ENCODE results near the gene HTR2C.

- TF ChIP-seq, protein P1, sequence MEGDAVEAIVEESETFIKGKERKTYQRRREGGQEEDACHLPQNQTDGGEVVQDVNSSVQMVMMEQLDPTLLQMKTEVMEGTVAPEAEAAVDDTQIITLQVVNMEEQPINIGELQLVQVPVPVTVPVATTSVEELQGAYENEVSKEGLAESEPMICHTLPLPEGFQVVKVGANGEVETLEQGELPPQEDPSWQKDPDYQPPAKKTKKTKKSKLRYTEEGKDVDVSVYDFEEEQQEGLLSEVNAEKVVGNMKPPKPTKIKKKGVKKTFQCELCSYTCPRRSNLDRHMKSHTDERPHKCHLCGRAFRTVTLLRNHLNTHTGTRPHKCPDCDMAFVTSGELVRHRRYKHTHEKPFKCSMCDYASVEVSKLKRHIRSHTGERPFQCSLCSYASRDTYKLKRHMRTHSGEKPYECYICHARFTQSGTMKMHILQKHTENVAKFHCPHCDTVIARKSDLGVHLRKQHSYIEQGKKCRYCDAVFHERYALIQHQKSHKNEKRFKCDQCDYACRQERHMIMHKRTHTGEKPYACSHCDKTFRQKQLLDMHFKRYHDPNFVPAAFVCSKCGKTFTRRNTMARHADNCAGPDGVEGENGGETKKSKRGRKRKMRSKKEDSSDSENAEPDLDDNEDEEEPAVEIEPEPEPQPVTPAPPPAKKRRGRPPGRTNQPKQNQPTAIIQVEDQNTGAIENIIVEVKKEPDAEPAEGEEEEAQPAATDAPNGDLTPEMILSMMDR (IDR thresholded peaks at IDR 0.05): no peak
- TF ChIP-seq EP300 (IDR thresholded peaks at IDR 0.05): no peak
- no peak for TF ChIP-seq POLR2A (IDR thresholded peaks at IDR 0.05)
These were observed at the start of gene HTR2C for GRCh38 chrX:114583646-114584374.

Measured in ovary (tissue), 3 donors.